PC-9 (cell line): ENCODE data around the gene NUPR2. TPM values are rescaled to one million over a fixed set of nuclear protein-coding genes. Genes with fewer than 3 reads are reported as not detected.

Experiments
- BruUV-seq: library from RNA; stranded (reverse); fragments of 400-500 nt; replicated peaks from 2 replicates; lab custom pipeline; 2021; lab: Mats Ljungman, UMichigan
- CTCF ChIA-PET: fragments of 300-600 bp; sonication (Branson Sonifier 250); formaldehyde crosslinking; loops from one replicate; lab custom pipeline; 2022; ENCODE audit warnings: antibody characterized with exemption; lab: Charles Lee
- POLR2A ChIA-PET: fragments of 300-600 bp; sonication (Branson Sonifier 250); formaldehyde crosslinking; loops from one replicate; lab custom pipeline; 2022; ENCODE audit warnings: antibody characterized with exemption; ENCODE audit not compliant: unreplicated experiment; lab: Charles Lee
- DNase-seq, 2 experiments: peaks; one replicate each; pipeline versions ENCODE4 v3.0.0 to v3.0.0-alpha.2; 2015 to 2022; ENCODE audit warnings: mixed read lengths in 1 of 2
- H2AFZ ChIP-seq: fragments of 200-600 bp; sonication (generic); 2 replicates; pipeline ENCODE4 v1.8.1; 2017; ENCODE audit warnings: antibody characterized with exemption
- H3F3A ChIP-seq: fragments of 200-600 bp; sonication (generic); 2 replicates; pipeline ENCODE4 v1.8.1; 2017; ENCODE audit warnings: antibody characterized with exemption, mild to moderate bottlenecking, low read depth; ENCODE audit not compliant: insufficient read depth
- H3K27ac ChIP-seq: fragments of 200-600 bp; sonication (generic); 2 replicates; pipeline ENCODE4 v1.6.1; 2016; ENCODE audit warnings: mixed run types
- H3K27me3 ChIP-seq: fragments of 200-600 bp; sonication (generic); 2 replicates; pipeline ENCODE4 v1.6.1; 2016; ENCODE audit warnings: low read depth, mixed run types; ENCODE audit not compliant: insufficient read depth
- H3K36me3 ChIP-seq: fragments of 200-600 bp; sonication (generic); 2 replicates; pipeline ENCODE4 v1.6.1; 2016; ENCODE audit warnings: low read depth, mixed run types
- H3K4me1 ChIP-seq: fragments of 200-600 bp; sonication (generic); replicated peaks from 2 replicates; pipeline ENCODE4 v1.6.1; 2016; ENCODE audit warnings: mixed run types; ENCODE audit not compliant: insufficient read depth
- H3K4me2 ChIP-seq: fragments of 200-600 bp; sonication (generic); 2 replicates; pipeline ENCODE4 v1.6.1; 2017; ENCODE audit warnings: mixed run types
- H3K4me3 ChIP-seq: fragments of 200-600 bp; sonication (generic); 2 replicates; pipeline ENCODE4 v1.6.1; 2016; ENCODE audit warnings: mixed run types
- H3K79me2 ChIP-seq: fragments of 200-600 bp; sonication (generic); 2 replicates; pipeline ENCODE4 v1.6.1; 2017; ENCODE audit warnings: low read depth, mixed run types
- H3K9me2 ChIP-seq: fragments of 200-600 bp; sonication (generic); 2 replicates; pipeline ENCODE4 v1.8.1; 2017; ENCODE audit warnings: mild to moderate bottlenecking; ENCODE audit not compliant: insufficient read depth
- H3K9me3 ChIP-seq: fragments of 200-600 bp; sonication (generic); 2 replicates; pipeline ENCODE4 v1.8.1; 2016; ENCODE audit warnings: low read depth; ENCODE audit not compliant: insufficient read depth
- H4K20me1 ChIP-seq: fragments of 200-600 bp; sonication (generic); 2 replicates; pipeline ENCODE4 v1.8.1; 2017; ENCODE audit not compliant: insufficient read depth
- EZH2 ChIP-seq: fragments of 200-600 bp; sonication (generic); IDR thresholded peaks from 2 replicates; pipeline ENCODE4 v1.8.0; 2017; ENCODE audit warnings: antibody characterized with exemption, low read depth
- intact Hi-C: fragments of 100-400 bp; cut with micrococcal nuclease; formaldehyde crosslinking; loops from one replicate; pipeline ENCODE4 v1.10.0; 2022; ENCODE audit not compliant: unreplicated experiment
- total RNA-seq: library from RNA; stranded (reverse); gene quantifications from 2 replicates; pipeline ENCODE4 v1.2.3, GENCODE V29; 2021
- TF ChIP-seq, protein P1 (sequence below): fragments of 200-600 bp; sonication (generic); conservative IDR thresholded peaks from 2 replicates; pipeline ENCODE4 v1.6.1; 2017; ENCODE audit warnings: mixed run types, antibody characterized with exemption, mild to moderate bottlenecking, moderate library complexity

Gene NUPR2
- total RNA-seq, 1 experiment from 2014 or later, result not detected

DNA sequence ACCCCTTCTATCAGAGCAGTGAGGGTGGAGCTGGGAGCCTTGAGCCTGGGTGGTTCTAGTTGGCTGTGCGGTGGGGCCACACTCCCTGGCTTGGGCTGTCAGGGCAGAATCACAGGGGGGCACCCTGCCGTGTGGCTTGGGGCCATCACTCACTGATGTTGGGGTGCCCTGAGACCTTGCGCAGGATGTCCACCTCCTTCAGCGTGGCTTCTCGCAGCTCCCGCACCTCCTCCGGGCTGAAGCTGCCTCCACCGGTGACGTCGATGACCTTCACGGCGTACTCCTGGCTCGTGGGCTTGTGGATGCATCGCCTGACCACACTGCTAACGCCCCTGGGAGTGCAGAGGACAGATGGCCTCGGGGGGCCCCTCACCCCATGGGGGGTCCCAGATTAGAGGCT is 28.8 kb downstream of the NUPR2 start:
- Histone ChIP-seq H3K9me2 (no peaks in the 10 kb centered on the region), H4K20me1 (0 out of 2 replicates have a peak, but pooled peaks cover 4% of the 10 kb centered on the region), H3K9me3 (no peaks in the 10 kb centered on the region), H3K4me3 (no peak overlapping the region), H3K27me3 (no peaks in the 10 kb centered on the region), H3K79me2 (no peaks in the 10 kb centered on the region), H3K4me1 (no peaks in the 10 kb centered on the region), H3K4me2 (no peak overlapping the region), H3K36me3 (peaks cover 3% of the 10 kb centered on the region; the same call in 1 of the 2 replicates), H3K27ac (no peak overlapping the region), H3F3A (peaks cover 14% of the 10 kb centered on the region; the same call in 1 of the 2 replicates), H2AFZ (no peak overlapping the region)
- BruUV-seq, result no TSS peak
- ChIA-PET POLR2A (no interaction called here), CTCF (no interaction called here)
- TF ChIP-seq, protein P1, sequence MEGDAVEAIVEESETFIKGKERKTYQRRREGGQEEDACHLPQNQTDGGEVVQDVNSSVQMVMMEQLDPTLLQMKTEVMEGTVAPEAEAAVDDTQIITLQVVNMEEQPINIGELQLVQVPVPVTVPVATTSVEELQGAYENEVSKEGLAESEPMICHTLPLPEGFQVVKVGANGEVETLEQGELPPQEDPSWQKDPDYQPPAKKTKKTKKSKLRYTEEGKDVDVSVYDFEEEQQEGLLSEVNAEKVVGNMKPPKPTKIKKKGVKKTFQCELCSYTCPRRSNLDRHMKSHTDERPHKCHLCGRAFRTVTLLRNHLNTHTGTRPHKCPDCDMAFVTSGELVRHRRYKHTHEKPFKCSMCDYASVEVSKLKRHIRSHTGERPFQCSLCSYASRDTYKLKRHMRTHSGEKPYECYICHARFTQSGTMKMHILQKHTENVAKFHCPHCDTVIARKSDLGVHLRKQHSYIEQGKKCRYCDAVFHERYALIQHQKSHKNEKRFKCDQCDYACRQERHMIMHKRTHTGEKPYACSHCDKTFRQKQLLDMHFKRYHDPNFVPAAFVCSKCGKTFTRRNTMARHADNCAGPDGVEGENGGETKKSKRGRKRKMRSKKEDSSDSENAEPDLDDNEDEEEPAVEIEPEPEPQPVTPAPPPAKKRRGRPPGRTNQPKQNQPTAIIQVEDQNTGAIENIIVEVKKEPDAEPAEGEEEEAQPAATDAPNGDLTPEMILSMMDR, result no peak
- no peak for TF ChIP-seq EZH2
- DNase-seq, result no peak
- intact Hi-C loops, result no loop called here

DNA sequence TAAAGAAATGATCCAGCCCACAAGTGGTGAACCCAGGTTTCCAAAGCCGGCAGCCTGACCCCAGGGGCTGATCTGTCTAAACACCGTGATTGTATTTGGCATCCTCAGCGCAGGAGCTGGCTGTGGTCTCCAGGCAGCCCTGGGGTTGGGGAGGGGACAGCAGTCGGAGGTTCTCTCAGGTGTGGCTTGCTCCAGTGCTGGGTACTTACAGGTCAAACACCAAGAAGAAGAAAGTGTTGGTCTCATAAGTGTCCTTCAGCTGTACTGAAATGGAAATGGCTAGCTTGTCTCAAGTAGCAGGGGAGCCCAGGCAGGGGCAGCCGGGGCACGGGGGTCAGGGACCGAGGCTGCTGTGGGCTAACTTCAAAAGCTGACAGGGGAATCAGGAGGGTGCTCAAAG is 29.5 kb downstream of the NUPR2 start:
- peaks cover 15% of the 10 kb centered on the region; the same call in 1 of the 2 replicates for H3F3A ChIP-seq
- no peak overlapping the region for H3K27ac ChIP-seq
- no peak for DNase-seq
- H2AFZ ChIP-seq, result no peak overlapping the region
- H3K9me3 ChIP-seq, result no peaks in the 10 kb centered on the region
- BruUV-seq, result no TSS peak
- no peaks in the 10 kb centered on the region for H3K27me3 ChIP-seq
- 0 out of 2 replicates have a peak, but pooled peaks cover 4% of the 10 kb centered on the region for H4K20me1 ChIP-seq
- peaks cover 4% of the 10 kb centered on the region; the same call in 1 of the 2 replicates for H3K36me3 ChIP-seq
- H3K4me3 ChIP-seq, result no peak overlapping the region
- H3K79me2 ChIP-seq, result no peaks in the 10 kb centered on the region
- ChIA-PET POLR2A (interaction anchor here (0.6 kb wide), 1 partner anchor 35 kb away, joined by 3 read pairs; the partner anchor contains the start of genes CCT6A and PSPH), CTCF (interaction anchor here (0.7 kb wide), 1 partner anchor 1494 kb away, joined by 3 read pairs; no protein-coding TSS in a partner anchor)
- TF ChIP-seq EZH2, result no peak
- TF ChIP-seq, protein P1, result no peak
- H3K4me2 ChIP-seq, result no peak overlapping the region
- H3K4me1 ChIP-seq, result no peaks in the 10 kb centered on the region
- intact Hi-C loops, result no loop called here
- no peaks in the 10 kb centered on the region for H3K9me2 ChIP-seq

DNA sequence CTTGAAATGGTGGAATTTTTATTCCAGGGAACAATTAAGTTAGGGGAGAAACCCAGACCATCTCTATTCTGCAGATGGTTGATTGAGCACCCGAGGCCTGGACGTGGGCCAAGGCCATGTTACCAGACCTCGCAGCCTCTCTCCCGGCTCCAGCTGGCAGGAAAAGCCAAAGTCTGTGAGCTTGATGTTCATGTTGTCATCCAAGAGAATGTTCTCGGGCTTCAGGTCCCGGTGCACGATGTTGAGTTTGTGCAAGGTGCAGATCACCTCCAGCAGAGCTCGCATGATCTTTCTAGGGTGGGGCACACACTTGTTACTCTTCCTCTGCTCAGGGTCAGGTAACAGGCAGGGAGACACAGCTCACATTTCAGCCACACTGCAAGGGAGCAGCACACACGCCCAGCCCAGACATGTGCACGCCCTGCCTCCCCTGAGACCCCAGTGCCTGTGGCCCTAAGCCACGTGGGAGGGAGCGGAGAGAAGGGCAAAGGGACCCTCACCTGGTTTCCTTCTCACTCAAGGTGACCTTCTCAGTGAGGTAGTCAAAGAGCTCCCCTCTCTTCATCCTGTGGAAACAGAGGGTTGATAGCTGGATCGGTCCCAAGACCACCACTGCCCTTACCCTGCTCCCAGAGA is 32.9 kb downstream of the NUPR2 start:
- CTCF ChIA-PET, result no interaction called here
- intact Hi-C loops, result no loop called here
- Histone ChIP-seq H3K9me2 (no peaks in the 10 kb centered on the region), H3K27ac (no peak overlapping the region), H2AFZ (no peak overlapping the region), H3K36me3 (peaks cover 22% of the 10 kb centered on the region), H3K9me3 (no peaks in the 10 kb centered on the region), H4K20me1 (no peaks in the 10 kb centered on the region), H3K4me3 (no peak overlapping the region), H3K4me2 (no peak overlapping the region), H3K27me3 (no peaks in the 10 kb centered on the region), H3F3A (peaks cover 11% of the 10 kb centered on the region; the same call in 1 of the 2 replicates), H3K79me2 (no peaks in the 10 kb centered on the region), H3K4me1 (no peaks in the 10 kb centered on the region)
- TF ChIP-seq EZH2, result no peak
- TF ChIP-seq, protein P1, result no peak
- DNase-seq, result no peak
- POLR2A ChIA-PET, result interaction anchor here (0.6 to 0.7 kb wide), 2 partner anchors 10 to 18 kb away, joined by 6 to 37 read pairs; no protein-coding TSS in a partner anchor
- no TSS peak for BruUV-seq
